Measurements from ENCODE around the gene TBX6. TPM values are rescaled to one million over a fixed set of nuclear protein-coding genes. Genes with fewer than 3 reads are reported as not detected.

TBX6 gene
- total and polyA plus RNA-seq, 2 of the 4 experiments (the other 2 are of a cell fraction) = 0.10 TPM; not detected in 1

GRCh38 chr16:30090610-30091331 lies 953 bp downstream of the TBX6 start:
- intact Hi-C loops (cut with micrococcal nuclease) (loop anchor here (10.0 kb wide), 1 partner anchor 314 kb away; the partner anchor contains the start of gene ZNF771), dilution Hi-C loops (cut with HindIII; ENCODE audit: low sequenced_read_pairs, unreplicated experiment) (no loop called here), in situ Hi-C loops (cut with MboI; ENCODE audit: low sequenced_read_pairs) (no loop called here)
- Histone ChIP-seq H3K56ac (ENCODE audit: extremely low read depth, insufficient read depth, low read length) (no peak overlapping the region), H2BK120ac (ENCODE audit: low read depth, low read length) (0 out of 2 replicates have a peak overlapping the region, but pooled peaks have one; percentile 59), H3K9me1 (ENCODE audit: insufficient read depth, low read length) (no peaks in the 10 kb centered on the region), H2AK9ac (replicated peaks; ENCODE audit: low read depth, low read length, poor library complexity) (peak overlapping the region; percentile 79), H3K9ac (ENCODE audit: low read depth, low read length) (no peak overlapping the region), H3K4me3 (ENCODE audit: insufficient read depth, low read depth, low read length) (no peak overlapping the region), H3K4ac (ENCODE audit: low read depth, low read length) (peak overlapping the region; percentile 45; the same call in 1 of the 2 replicates), H3K27me3 (ENCODE audit: control insufficient read depth, insufficient read depth, low read length) (no peaks in the 10 kb centered on the region), H2BK20ac (ENCODE audit: low read depth, low read length) (no peak overlapping the region), H3K79me1 (ENCODE audit: low read depth in 1 of 2, low read length in 2 of 2) (peaks cover 0 to 18% of the 10 kb centered on the region in 2 experiments; a peak in 2 of 4 replicates), H4K8ac (ENCODE audit: low read depth in 2 of 2, low read length in 2 of 2) (peak overlapping the region in 1 of 2 experiments; percentile 84; a peak in 1 of 4 replicates), H2BK15ac (ENCODE audit: low read depth, low read length) (no peak overlapping the region; the same call in 2 of the 3 replicates), H2AFZ (replicated peaks; ENCODE audit: low read length, poor library complexity) (peak overlapping the region; percentile 83), H3K9me3 (ENCODE audit: control insufficient read depth, insufficient read depth, low read length) (no peaks in the 10 kb centered on the region), H3K23ac (ENCODE audit: low read depth, low read length) (no peak overlapping the region), H3K18ac (ENCODE audit: low read depth, low read length) (no peak overlapping the region), H3K4me1 (ENCODE audit: control insufficient read depth, insufficient read depth, low read length) (peaks cover 11% of the 10 kb centered on the region), H2BK5ac (ENCODE audit: low read depth, low read length, poor library complexity, severe bottlenecking) (no peak overlapping the region), H3K4me2 (ENCODE audit: low read depth, low read length) (no peak overlapping the region), H4K5ac (ENCODE audit: low read depth, low read length) (no peak overlapping the region), H3K14ac (replicated peaks; ENCODE audit: low read depth, low read length) (no peak overlapping the region), H3K36me3 (ENCODE audit: control insufficient read depth, insufficient read depth, low read length) (peaks cover 10% of the 10 kb centered on the region), H4K91ac (ENCODE audit: insufficient read depth, low read depth, low read length) (no peak overlapping the region), H3K27ac (ENCODE audit: insufficient read depth, low read length) (no peak overlapping the region), H2AK5ac (ENCODE audit: low read depth, low read length) (peak overlapping the region; percentile 25), H4K20me1 (ENCODE audit: insufficient read depth, low read length) (no peaks in the 10 kb centered on the region)
- no peak for TF ChIP-seq CEBPB (IDR thresholded peaks at IDR 0.05; ENCODE audit: low read depth, low read length)
- TF ChIP-seq NFE2L2 (IDR thresholded peaks at IDR 0.05; ENCODE audit: low read depth, low read length) = no peak
- BruUV-seq (replicated peaks) = no TSS peak
- DNase-seq (no peak), ATAC-seq (ENCODE audit: low read depth) (no peak)
- POLR2A ChIA-PET (ENCODE audit: unreplicated experiment) = no interaction called here
- CTCF ChIA-PET = interaction anchor here (1.0 kb wide), 1 partner anchor 538 kb away, joined by 4 read pairs; no protein-coding TSS in a partner anchor
- 60% methylated on average over 3 of the region's 26 CpGs; no CpG with 5 or more reads in 1 of the 2 experiments for WGBS, 2 experiments (ENCODE audit: extremely low coverage in 2 of 2, insufficient read length in 1 of 2)
